Measurements from ENCODE around the gene CDK6.

GRCh38 chr7:92715963-92716362, 120.4 kb downstream of the CDK6 start:
- TF ChIP-seq CTCF (IDR thresholded peaks at IDR 0.05; ENCODE audit: low read length) (no peak), EZH2 (IDR thresholded peaks at IDR 0.05; ENCODE audit: borderline replicate concordance, low read length) (no peak)

Measured in OCI-LY1 (cell line).